Smooth muscle cell (in vitro differentiated cells): ENCODE measurements around the gene CLEC18A. TPM values are rescaled to one million over a fixed set of nuclear protein-coding genes. Genes with fewer than 3 reads are reported as not detected.
"Not testable (repeated sequence)": the region's sequence is repeated elsewhere in the genome, so short reads cannot be mapped to it uniquely, and the experiment has no call there.

Experiments used
- DNase-seq: peaks from one replicate; lab custom pipeline; 2025; ENCODE audit not compliant: unreplicated experiment; lab: John Stamatoyannopoulos, UW
- H2AFZ ChIP-seq: fragments of 200-600 bp; sonication (generic); 2 replicates; pipeline ENCODE4 v1.6.0; 2016; ENCODE audit warnings: antibody characterized with exemption, low read depth, mild to moderate bottlenecking
- H3F3A ChIP-seq: fragments of 200-600 bp; sonication (generic); 2 replicates; pipeline ENCODE4 v1.6.0; 2017; ENCODE audit warnings: antibody characterized with exemption, low read depth
- H3K27ac ChIP-seq: fragments of 200-600 bp; sonication (generic); 2 replicates; pipeline ENCODE4 v1.5.1; 2016; ENCODE audit warnings: low read depth, mild to moderate bottlenecking
- H3K27me3 ChIP-seq: fragments of 200-600 bp; sonication (generic); 2 replicates; pipeline ENCODE4 v1.6.1; 2016; ENCODE audit warnings: low read depth, mild to moderate bottlenecking
- H3K36me3 ChIP-seq: fragments of 200-600 bp; sonication (generic); 2 replicates; pipeline ENCODE4 v1.5.1; 2016; ENCODE audit warnings: low read depth
- H3K4me1 ChIP-seq: fragments of 200-600 bp; sonication (generic); 2 replicates; pipeline ENCODE4 v1.5.1; 2016; ENCODE audit warnings: low read depth
- H3K4me2 ChIP-seq: fragments of 200-600 bp; sonication (generic); 2 replicates; pipeline ENCODE4 v1.6.0; 2016; ENCODE audit warnings: mild to moderate bottlenecking
- H3K4me3 ChIP-seq: fragments of 200-600 bp; sonication (generic); 2 replicates; pipeline ENCODE4 v1.5.1; 2016; ENCODE audit warnings: mild to moderate bottlenecking
- H3K79me2 ChIP-seq: fragments of 200-600 bp; sonication (generic); 2 replicates; pipeline ENCODE4 v1.6.0; 2016; ENCODE audit warnings: low read depth, mild to moderate bottlenecking
- H3K9ac ChIP-seq: fragments of 200-600 bp; sonication (generic); 2 replicates; pipeline ENCODE4 v1.6.0; 2016; ENCODE audit warnings: low read depth
- H3K9me3 ChIP-seq: fragments of 200-600 bp; sonication (generic); replicated peaks from 2 replicates; pipeline ENCODE4 v1.5.1; 2016; ENCODE audit warnings: low read depth
- H4K20me1 ChIP-seq: fragments of 200-600 bp; sonication (generic); 2 replicates; pipeline ENCODE4 v1.6.0; 2016; ENCODE audit warnings: low read depth
- WGBS: methylation state at CpG from one replicate; pipeline ENCODE4 v1.1.7; 2016; ENCODE audit warnings: low lambda C conversion rate; 5-methylcytosine and 5-hydroxymethylcytosine counted together
- polyA plus RNA-seq: library from polyadenylated mRNA; unstranded; fragments of >200 nt; fragmentation: Nextera tagmentation; extraction: Ambion mirVana; gene quantifications from 2 replicates; pipeline ENCODE4 v1.2.1, GENCODE V29; 2016
- total RNA-seq: library from RNA; depleted of rRNA; stranded (reverse); fragments of >200 nt; gene quantifications from 2 replicates; pipeline ENCODE4 v1.2.3, GENCODE V29; 2014
- TF ChIP-seq, protein P1 (sequence below): fragments of 200-600 bp; sonication (generic); IDR thresholded peaks from 2 replicates; pipeline ENCODE4 v1.5.1; 2017; ENCODE audit warnings: borderline replicate concordance, mild to moderate bottlenecking, antibody characterized with exemption; ENCODE audit not compliant: insufficient read depth, poor library complexity, severe bottlenecking

CLEC18A gene
- total RNA-seq (0.45 and 2.1 TPM in 2 replicates), polyA plus RNA-seq (0.76 and 1.6 TPM in 2 replicates)

- H3K79me2 ChIP-seq, H3K36me3 ChIP-seq, H3K27me3 ChIP-seq, H4K20me1 ChIP-seq, H3K4me2 ChIP-seq, H3K4me1 ChIP-seq, H3K4me3 ChIP-seq, DNase-seq, H3K9me3 ChIP-seq, H3K27ac ChIP-seq, H3K9ac ChIP-seq, H3F3A ChIP-seq, H2AFZ ChIP-seq: not testable (repeated sequence)
- 72% methylated on average over 9 of the region's 26 CpGs for WGBS
Observed at GRCh38 chr16:69951017-69951671, at the start of gene CLEC18A. TSS of gene CLEC18A (plus strand) at chr16:69951334. CDS start at chr16:69951367, 33 bp downstream.

- H4K20me1 ChIP-seq, result no peaks in the 10 kb centered on the region
- H3K4me3 ChIP-seq, result no peak overlapping the region
- H3K36me3 ChIP-seq, result no peaks in the 10 kb centered on the region
- 96% methylated on average over 8 of the region's 8 CpGs for WGBS
- TF ChIP-seq, protein P1, sequence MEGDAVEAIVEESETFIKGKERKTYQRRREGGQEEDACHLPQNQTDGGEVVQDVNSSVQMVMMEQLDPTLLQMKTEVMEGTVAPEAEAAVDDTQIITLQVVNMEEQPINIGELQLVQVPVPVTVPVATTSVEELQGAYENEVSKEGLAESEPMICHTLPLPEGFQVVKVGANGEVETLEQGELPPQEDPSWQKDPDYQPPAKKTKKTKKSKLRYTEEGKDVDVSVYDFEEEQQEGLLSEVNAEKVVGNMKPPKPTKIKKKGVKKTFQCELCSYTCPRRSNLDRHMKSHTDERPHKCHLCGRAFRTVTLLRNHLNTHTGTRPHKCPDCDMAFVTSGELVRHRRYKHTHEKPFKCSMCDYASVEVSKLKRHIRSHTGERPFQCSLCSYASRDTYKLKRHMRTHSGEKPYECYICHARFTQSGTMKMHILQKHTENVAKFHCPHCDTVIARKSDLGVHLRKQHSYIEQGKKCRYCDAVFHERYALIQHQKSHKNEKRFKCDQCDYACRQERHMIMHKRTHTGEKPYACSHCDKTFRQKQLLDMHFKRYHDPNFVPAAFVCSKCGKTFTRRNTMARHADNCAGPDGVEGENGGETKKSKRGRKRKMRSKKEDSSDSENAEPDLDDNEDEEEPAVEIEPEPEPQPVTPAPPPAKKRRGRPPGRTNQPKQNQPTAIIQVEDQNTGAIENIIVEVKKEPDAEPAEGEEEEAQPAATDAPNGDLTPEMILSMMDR, result no peak
- H3K79me2 ChIP-seq, result no peaks in the 10 kb centered on the region
- no peak overlapping the region for H3K27ac ChIP-seq
- H3K4me2 ChIP-seq, result no peak overlapping the region
- H3K27me3 ChIP-seq, result no peaks in the 10 kb centered on the region
- no peaks in the 10 kb centered on the region for H3K9me3 ChIP-seq
- DNase-seq, result no peak
- no peak overlapping the region for H3K9ac ChIP-seq
- H2AFZ ChIP-seq, result no peak overlapping the region
- H3K4me1 ChIP-seq, result no peaks in the 10 kb centered on the region
- no peaks in the 10 kb centered on the region for H3F3A ChIP-seq
Observed at GRCh38 chr16:69903865-69904415, 47.2 kb upstream of the CLEC18A start.

GRCh38 chr16:69904495-69905170 is 46.5 kb upstream of the CLEC18A start:
- Histone ChIP-seq H3K27ac (no peak overlapping the region), H2AFZ (no peak overlapping the region), H3K9ac (no peak overlapping the region), H3K4me2 (no peak overlapping the region), H3K4me3 (no peak overlapping the region), H3K4me1 (no peaks in the 10 kb centered on the region), H3K9me3 (no peaks in the 10 kb centered on the region), H3F3A (no peaks in the 10 kb centered on the region), H3K36me3 (no peaks in the 10 kb centered on the region), H4K20me1 (no peaks in the 10 kb centered on the region), H3K27me3 (no peaks in the 10 kb centered on the region), H3K79me2 (no peaks in the 10 kb centered on the region)
- 89% methylated on average over 9 of the region's 9 CpGs for WGBS
- no peak for DNase-seq
- TF ChIP-seq, protein P1, result no peak

- Histone ChIP-seq H3K27ac (no peak overlapping the region), H4K20me1 (no peaks in the 10 kb centered on the region), H3K9ac (no peak overlapping the region), H3K36me3 (no peaks in the 10 kb centered on the region), H3K9me3 (no peaks in the 10 kb centered on the region), H3K4me2 (no peak overlapping the region), H3K4me3 (no peak overlapping the region), H3K4me1 (no peaks in the 10 kb centered on the region), H3K79me2 (no peaks in the 10 kb centered on the region), H3F3A (no peaks in the 10 kb centered on the region), H3K27me3 (no peaks in the 10 kb centered on the region), H2AFZ (no peak overlapping the region)
- 48% methylated on average over 2 of the region's 2 CpGs for WGBS
- TF ChIP-seq, protein P1, result no peak
- DNase-seq, result no peak
Observed at GRCh38 chr16:69905171-69905555, 46.0 kb upstream of the CLEC18A start.
